Stimulated activated CD8-positive, alpha-beta memory T cell treated with anti-CD3 and anti-CD28 coated beads, Interleukin-12 subunit alpha, Interleukin-12 subunit beta, amount 100 ng/mL, for 24 hours (primary cell): Measurements from ENCODE around the gene CPEB4.

ENCODE experiments used
- DNase-seq: peaks from one replicate; pipeline ENCODE4 v3.0.0-alpha.2; 2020; ENCODE audit errors: extremely low read depth

Gene CPEB4

DNA sequence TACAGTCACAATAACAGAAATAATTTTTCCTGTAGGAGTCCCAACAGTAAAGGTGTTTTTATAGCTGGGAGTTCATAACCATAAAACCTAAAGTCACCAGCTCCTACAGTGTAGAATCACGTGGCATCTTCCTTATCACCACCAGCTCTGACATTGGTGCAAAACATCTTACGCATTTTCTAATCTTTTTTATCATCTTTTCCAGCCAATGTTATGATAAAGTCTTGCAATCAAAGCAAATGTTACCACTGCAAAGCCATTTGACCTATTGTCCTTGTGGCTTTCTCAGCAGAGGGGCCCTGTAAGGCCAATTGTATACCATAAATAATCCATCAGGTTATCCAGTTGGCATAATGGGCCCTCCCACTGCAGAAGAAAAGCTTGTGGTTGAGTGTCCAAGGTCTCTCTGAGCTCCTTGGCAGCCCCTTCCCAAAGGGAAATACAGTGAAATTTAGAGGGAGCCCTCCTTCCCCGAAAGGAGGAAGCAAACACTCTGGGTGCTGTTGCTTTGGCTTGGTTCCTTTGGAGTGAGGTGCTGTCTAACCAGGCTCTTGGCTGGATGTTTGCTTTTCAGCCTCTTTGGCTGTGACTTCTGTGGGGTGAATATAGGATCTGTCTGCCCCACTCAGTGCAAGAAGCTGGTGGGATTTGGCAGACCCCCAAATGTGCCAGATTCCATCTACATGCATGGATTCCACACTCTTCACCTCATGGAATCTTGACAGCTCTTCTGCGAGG is 29.3 kb upstream of the CPEB4 start:
- no peak for DNase-seq

DNA sequence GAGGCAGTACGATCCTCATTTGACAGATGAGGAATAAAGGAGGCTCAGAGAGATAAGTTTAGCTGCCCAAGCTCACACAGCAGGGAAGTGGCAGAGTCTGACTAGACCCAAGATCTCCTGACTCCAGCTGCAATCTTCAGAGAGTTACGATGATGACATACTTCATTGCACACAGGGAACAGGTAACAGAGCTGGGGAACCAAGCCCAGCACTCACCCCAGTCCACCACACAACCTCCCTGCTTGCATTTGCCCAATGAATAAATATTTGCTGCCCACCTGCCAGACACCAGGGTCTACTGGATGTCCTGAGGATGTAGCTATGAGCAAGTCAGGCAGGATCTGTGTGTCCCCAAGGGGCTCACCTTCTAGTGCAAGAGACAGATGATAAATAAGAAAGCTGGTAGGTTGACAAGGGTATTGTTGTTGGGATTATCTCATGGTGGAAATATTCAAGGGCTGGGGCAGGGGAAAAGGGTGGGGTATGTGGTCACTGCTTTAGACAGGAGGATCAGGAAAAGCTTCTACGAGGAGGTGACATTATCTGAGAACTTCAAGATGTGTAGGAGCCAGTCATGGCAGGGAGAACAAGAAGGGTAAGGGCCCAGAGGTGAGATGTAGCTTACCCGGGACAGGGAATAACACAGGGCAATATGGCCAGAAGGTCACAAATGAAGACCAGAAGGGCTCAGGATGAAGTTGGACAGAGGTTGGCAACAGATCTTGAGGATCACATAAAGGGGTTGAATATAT is 28.6 kb upstream of the CPEB4 start:
- no peak for DNase-seq

DNA sequence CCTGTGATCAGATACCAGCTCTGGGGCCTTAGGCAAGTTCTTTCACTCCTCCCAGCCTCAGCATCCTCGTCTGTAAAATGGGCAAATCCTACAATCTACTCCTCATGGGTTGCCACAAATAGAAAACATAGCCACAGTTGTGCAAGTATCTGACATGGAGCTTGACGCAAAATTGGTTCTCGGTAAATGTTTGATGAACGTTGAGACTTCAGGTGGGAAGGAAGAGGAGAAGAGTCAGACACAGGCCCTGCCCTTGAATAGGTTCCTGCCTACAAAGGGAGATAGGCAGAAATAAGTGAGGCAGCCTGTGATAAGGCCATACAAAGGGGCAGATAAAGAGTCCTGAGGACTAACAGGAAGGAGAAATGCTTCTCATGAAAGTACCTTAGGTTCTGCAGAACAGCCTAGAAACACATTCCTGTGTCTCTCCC is 26.1 kb upstream of the CPEB4 start:
- DNase-seq, result no peak

DNA sequence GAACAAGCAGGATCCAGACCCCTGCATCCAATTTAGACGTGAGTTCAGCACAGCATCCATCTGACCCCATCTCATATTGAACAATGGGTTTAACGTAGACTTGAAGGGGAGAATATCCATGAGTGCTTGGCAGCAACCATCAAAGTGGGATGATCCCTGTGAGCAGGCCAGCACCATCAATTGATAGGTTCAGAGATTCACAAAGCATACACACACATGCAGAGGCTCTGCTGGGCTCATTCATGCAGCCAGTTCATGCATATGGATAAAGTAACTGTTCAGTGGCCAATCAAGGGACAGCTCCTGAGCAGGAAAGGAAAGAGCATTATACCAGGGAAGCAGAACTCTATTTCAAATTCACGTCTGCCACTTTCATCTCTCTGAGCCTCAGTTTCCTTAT is 24.8 kb upstream of the CPEB4 start:
- DNase-seq, result no peak

DNA sequence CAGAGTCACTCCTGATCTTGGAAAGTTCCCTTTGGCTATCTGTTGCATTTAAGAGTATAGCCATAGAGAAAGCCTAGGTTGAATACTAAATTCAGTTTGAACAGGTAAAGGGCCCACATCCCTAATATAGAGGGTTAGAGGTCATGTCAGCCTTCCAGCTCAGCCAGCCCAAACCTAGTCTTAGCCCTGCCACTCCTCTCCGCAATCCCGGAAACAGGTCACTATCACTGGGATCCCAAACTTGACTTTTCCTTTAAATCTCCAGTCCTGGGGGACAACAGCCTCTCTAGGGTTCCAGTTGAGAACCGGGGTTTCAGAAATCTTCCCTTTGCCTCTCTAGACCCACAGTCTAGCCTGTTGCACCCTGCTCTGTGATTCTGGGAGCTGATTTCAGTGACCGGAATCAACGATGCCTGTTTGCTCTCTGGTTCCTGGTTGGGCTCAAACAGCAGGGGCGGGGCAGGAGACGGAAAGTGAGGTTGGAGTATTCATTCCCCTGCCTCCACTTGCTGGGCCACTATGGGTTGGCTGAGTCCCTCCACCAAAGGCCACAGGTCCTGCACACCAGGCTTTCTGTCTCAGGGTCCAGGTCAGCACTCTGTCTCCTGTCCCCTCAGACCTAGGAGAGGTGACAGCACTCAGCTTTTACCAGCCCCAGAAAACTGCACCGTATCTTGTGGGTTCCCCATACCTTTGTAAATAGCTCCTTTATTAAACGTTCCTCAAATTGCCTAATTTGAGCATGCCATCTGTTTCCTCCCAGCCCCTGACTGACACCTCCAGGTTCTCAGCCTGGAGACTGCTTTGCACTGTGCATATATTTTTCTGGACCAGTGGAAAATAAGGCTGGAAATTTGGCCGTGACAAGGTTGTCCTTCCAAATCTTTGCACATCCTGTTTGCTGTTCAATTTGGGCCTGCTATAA is 23.8 kb upstream of the CPEB4 start:
- DNase-seq, result no peak

DNA sequence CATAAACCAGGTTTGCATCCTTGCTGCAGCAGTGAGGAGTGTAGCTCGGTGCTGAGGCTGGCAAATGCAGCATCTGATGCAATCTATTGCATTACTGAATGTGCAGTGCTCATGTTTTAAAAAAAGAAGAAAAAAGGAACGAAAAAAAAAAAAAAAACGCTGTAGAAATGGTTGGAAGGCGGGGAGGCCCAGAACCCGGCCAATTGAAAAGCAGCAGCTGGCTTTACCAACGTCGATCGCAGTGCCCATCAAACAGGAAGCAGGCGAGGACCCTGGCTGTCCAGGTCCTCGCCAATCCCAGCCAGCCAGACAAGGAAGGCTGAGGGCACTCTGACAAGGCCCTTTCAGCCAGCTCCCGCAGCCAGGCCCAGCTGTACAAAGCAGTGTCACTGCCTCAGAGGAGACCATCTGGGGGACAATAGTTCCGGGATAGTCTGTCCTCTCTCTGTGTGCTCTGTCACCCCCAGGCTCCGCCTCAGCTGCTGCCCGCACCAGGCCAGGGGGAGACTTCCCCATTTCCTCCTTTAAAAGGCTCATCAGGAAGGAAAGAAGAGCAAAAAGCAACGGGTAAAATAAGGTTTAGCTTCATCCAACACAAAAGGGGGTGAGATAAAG is 21.8 kb upstream of the CPEB4 start:
- DNase-seq, result no peak

DNA sequence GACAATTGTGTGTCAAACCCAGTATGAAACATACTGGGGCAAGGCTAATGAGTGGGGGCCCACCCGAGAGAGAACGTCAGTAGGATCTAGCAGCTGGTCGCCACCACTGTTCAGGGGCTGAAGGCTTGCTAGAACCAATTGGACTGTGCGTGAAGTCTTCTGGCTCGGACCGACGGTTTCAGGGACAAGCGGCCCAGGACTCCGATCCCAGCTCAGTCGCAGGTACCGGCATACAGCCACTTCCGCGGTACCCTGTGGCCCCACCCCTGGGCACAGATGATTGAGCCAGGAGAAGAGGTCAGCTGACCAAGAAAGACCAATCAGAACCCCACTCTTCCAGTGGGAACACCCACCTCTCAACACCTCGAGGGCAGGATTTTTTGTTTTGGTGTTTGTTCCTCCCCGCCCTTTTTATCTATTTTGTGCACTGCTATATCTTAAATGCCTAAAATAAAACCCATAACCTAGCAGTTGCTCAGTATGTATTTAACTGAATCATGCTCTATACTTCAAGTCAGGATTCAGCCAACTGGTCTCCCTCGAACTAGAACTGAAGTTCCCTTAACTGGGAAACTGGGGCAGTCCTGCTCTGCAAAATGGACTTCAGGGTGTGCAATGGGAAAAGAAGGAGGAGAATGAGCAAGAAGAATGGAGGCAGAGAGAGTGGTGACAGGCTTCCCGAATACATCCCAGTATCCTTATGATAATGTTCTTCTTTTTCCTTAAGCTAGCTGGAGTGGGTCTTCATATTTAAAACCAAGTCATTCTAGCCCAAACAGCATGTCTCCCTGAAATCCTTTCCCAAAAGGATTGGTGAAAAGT is 21.1 kb upstream of the CPEB4 start:
- DNase-seq, result no peak

DNA sequence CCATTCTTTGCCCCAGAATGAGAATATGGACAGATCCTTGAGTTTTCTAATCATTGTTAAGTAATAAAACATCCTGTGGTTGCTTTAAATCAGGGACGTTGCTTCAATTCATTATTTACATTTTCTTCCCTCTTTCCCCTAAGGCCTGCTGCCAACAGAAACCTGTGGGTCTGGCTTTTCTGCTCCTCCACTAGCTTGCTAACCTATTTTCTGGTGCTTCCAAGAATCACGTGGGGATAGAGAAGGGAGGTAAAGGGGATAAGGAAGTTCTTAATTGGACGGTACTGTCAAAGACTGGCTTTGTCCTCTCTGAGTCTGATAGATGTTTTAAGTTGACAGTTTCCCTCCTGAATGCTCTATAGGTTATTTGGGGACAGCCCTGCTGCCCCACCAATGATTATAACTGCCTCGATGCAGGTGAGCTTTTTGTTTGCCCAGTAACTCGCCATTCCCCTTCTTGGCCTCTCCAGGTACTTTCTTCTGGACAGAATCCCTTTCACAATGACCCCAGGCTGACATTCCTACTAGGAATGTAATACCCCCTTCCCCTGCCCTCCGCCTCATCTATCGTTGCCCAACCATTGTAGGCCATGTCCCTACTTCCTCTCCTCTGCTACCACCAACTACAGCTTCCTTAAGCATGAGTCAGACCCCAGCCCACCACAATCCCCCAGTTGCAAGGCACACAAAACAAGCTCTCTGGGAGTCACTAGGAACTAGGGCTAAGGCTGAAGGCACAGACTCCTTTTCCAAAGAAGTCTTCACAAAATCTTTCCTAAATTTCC is 19.9 kb upstream of the CPEB4 start:
- DNase-seq, result no peak

DNA sequence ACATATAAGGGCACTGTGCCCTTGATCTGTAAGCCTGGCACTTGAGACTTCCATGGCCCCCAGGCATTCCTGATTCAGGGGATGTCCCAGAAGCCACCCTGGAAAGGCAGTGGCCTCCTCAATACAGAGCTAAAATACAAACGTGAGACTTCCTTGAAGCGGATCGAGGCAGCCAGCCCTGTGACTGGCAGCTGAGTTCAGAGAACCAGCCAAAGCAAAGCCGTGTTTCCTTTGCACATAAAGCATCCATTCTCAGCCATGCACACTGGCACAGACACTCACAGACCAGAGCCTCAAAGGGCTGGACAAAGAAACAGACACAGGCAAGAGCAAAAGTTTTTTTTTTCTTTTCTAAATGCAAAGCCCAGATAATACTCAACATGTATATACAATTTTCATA is 18.8 kb upstream of the CPEB4 start:
- DNase-seq, result no peak

DNA sequence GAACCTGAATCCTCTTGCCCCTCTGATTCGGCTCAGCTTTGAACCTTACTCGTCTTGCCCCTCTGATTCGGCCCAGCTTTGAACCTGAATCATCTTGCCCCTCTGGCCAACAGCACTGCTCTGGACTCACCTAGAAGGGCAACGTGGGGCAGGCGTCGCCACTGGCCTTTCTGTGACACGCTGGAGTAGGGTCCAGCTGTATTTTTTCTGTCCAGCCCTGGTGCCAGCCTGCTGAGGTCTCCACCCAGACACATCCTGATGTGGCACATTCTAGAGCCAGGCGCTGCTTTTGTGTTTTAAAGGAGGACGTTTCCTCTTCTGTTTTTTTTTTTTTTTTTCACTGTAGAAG is 15.2 kb upstream of the CPEB4 start:
- DNase-seq, result no peak

DNA sequence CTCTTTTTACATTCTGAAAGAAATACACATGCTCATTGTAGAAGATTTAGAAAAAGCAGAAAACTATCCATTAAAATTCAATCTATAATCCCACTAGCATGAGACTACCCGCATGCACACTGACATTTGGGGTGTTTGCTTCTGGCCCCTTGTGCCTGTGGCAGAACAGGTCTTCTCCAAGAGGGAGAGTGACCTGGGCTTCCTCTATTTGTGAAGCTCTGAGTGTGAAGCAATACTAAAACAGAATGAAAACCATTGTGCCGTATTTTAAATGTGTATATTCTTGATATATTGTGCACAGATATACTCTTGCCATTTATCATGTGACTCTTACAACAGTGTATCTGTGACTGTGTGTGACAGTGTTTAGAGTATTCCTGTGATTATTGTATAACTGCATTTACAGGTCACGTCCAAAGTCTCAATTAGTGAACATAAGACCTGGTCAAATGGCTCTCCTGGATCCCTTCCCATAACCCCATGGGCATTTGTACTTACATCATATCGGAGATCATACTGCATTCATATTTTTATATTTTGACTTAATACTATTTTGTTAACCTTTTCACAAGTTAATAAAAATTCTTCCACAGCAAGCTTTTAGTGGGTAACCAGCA is 14.7 kb upstream of the CPEB4 start:
- DNase-seq, result no peak

DNA sequence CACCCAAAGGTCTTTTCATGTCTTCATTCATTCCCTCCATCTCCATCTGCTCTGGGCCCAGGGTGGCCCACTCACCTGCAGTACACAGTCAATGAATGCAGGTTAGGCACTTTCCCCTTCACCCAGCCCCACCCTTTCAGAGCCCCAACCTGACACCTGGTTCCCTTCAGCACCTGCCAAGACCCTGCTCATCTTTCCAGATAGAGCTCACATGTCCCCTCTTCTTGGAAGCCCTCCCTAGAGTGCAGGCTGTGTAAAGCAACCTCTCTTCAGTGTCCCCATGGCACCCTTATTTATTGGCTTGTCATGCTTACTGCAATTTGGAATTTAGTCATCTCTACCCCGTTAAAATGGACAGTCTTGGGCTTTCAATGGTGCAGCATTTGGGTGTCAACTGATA is 13.0 kb upstream of the CPEB4 start:
- no peak for DNase-seq

DNA sequence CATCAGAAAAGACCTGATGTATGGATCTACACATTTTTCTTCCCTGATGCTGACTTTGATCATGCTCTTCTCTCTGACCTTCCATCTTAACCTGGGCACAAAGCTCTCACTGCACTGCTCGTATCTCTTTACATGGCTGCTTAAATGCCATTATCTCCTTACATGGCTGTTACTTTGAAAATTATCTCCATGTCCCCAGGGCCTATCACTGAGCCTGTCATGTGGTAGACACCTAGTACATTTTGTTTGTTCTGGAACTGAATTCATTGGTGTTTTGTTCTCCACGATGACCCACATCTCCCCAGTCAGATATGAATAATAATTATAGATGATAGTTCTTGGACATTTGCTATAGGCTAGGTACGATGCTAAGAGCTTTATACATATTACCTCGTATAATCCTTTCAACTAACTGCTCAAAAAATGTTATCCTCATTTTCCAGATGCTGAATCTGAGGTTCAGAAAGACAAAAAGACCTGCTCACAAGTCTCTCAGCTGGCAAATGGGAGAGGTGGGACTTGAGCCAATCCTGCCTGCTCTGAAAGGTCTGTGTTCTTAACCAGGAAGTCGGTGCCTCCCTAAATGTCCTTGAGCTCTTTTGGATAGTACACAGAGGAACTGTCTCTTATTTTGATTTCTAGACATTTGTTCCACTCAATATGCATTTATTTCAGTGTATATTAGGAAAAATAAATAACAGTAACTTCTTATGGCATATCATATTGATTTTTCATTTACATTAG is 9.8 kb upstream of the CPEB4 start:
- no peak for DNase-seq

DNA sequence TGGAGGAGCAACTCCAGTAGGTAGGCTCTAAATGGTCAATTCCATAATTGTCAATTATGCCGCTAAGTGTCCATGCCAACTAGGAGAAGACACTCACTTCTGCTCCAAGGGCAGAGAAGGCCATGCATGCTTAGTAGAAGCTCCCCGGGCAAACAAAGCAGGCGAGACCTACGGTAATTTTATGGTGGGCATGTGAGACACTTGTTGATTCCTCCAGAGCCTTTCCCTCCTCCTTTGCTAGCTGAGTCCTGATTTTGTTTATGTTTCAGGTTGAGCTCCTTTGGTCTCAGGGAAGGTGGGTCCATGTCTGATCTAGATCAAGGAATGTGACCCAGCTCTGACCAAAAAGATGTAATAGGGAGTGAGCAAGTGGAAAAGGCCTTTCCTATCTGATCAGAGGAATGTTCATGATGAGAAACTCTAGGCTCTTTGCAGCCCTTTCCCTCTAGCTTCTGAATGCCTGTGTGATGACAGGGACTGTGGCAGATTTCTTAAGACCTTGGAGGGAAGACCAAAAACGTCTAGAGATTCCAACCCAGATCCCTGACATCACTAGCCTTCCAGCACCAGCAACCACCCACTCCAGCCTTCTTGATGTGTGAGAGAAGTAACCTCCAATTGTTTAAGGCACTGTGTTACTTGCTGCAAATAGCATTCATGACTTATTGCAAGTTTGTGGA is 7.7 kb upstream of the CPEB4 start:
- no peak for DNase-seq

DNA sequence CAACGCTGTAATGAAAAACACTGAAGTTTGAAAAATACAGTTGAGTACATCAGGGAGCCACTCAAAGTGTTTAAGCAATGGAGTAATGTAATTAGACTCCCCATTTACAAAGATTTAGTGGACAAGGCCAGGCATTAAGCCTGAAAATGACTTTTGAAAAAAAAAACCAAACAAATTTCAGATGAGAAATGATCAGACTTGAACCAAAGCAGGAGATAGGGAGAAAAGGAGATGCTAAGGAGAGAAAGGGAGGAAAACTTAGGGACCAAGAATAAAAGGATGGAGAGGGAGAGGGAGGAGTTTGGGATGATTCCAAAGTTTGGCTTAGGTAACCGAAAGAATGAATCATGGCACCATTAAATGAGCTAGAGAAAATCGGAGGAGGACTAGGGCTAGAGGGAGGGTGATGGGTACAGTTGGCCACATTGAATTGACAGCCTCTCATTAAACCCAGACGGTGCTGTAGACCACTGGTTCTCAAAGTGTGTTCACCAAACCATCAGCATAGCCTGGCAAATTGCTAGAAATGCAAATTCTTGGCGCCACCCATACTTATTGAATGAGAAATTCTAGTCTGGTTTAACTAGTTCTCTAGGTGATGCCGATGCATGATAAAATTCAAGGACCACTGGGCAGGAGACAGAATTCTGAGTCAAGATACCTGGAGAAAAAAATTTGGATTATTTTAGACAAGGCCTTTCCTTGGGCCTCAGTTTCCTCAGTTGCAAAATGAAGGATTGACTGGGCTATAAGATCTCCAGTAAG is 6.2 kb upstream of the CPEB4 start:
- DNase-seq, result no peak

DNA sequence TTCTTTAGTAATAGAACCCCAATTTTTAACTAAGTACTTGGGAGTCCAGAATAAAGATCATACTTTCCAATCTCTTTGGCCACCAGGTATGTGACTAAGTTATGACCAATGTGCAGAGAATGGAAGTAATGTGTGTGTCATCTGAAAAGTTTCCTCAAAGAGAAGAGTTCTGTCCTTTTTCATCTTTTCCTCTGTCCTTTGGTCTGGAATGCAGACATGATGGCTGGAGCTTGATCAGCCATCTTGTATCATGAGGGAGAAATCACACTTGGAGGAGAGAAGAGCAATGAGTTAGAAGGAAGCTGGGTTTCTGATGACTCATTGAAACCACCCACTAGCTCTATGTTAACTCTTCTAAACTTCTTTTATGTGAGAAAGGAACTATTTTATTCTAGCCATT is 5.5 kb upstream of the CPEB4 start:
- no peak for DNase-seq

DNA sequence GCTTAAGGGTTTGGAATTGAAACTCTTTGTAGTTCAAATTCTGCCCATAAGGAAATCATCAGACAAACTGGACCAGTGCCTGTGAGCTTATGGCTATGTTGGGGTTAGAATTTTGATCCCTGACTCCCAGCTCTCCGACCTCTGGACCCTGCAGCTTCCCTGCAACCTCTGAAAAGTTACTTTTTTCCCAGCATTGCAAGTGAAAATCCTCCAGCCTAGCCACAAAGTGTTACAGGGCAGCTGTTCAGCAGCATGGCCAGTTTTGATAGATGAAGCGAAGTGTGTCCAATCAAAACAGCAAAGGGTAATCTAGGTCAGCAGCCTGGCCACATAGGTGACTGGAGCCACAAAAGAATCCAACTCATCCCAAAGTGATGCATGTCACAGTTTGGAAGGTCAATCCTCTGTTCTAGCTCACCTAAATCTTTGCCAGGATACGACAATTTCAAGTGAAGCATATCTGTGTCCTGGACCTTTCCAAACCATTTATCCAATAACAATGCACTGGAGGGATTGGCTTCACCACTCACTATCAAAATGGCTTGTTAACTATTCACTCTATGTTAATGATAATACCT is 4.7 kb upstream of the CPEB4 start:
- no peak for DNase-seq
